Lung (tissue), 12 donors: ENCODE data around the gene KIF3B. TPM values are rescaled to one million over a fixed set of nuclear protein-coding genes. Genes with fewer than 3 reads are reported as not detected.

Experiments
- ATAC-seq: fragments of 200-7000 bp; cut with Tn5 transposase; one replicate; pipeline ENCODE4 v1.9.1; 2020; ENCODE audit warnings: moderate number of reproducible peaks; ENCODE audit not compliant: insufficient read depth, low FRiP score
- DNase-seq, 3 donors: peaks; one replicate each; pipeline ENCODE4 v3.0.0-alpha.2; 2013 to 2017
- H3K27ac ChIP-seq, 2 donors: one replicate each; pipeline ENCODE4 v1.5.1; 2013; ENCODE audit warnings: mild to moderate bottlenecking in 2 of 2, moderate library complexity in 2 of 2, control low read depth in 1 of 2, inconsistent platforms in 1 of 2, low read depth in 1 of 2, low read length in 1 of 2
- H3K27me3 ChIP-seq, 3 donors: one replicate each; pipeline ENCODE4 v1.5.1; 2013; ENCODE audit warnings: low read length in 2 of 3; ENCODE audit not compliant: control insufficient read depth in 3 of 3, insufficient read depth in 3 of 3
- H3K36me3 ChIP-seq, 4 donors: one replicate each; pipeline ENCODE4 v1.5.1; 2013; ENCODE audit warnings: low read length in 4 of 4, mild to moderate bottlenecking in 1 of 4, moderate library complexity in 1 of 4; ENCODE audit not compliant: control insufficient read depth in 4 of 4, insufficient read depth in 4 of 4
- H3K4me1 ChIP-seq, 5 donors: one replicate each; pipeline ENCODE4 v1.5.1; 2013; ENCODE audit warnings: low read length in 5 of 5, mild to moderate bottlenecking in 2 of 5, moderate library complexity in 1 of 5; ENCODE audit not compliant: control insufficient read depth in 5 of 5, insufficient read depth in 5 of 5
- H3K4me3 ChIP-seq: one replicate; pipeline ENCODE4 v1.5.1; 2013; ENCODE audit warnings: mild to moderate bottlenecking, control low read depth, moderate library complexity
- H3K9ac ChIP-seq, 2 donors: one replicate each; pipeline ENCODE4 v1.5.1; 2013; ENCODE audit warnings: low read length in 2 of 2, control low read depth in 1 of 2; ENCODE audit not compliant: insufficient read depth in 1 of 2
- H3K9me3 ChIP-seq, 4 donors: one replicate each; pipeline ENCODE4 v1.5.1; 2013; ENCODE audit warnings: low read length in 3 of 4, mild to moderate bottlenecking in 1 of 4, moderate library complexity in 1 of 4; ENCODE audit not compliant: control insufficient read depth in 4 of 4, insufficient read depth in 3 of 4
- WGBS, 2 donors: extraction: QIAGEN DNeasy Blood & Tissue Kit; methylation state at CpG; one replicate each; pipeline ENCODE4 v1.1.7; 2013; 5-methylcytosine and 5-hydroxymethylcytosine counted together
- polyA plus RNA-seq, 2 donors: library from polyadenylated mRNA; stranded (reverse); fragments of 200-250 nt; gene quantifications; one replicate each; pipeline ENCODE4 v1.2.1, GENCODE V29; 2013
- total RNA-seq, 2 donors: library from RNA; depleted of rRNA in 1 of 2; stranded (reverse); fragments of >200 nt in 1 of 2; gene quantifications; one replicate each; pipeline ENCODE4 v1.2.1, GENCODE V29; 2014 to 2021
- TF ChIP-seq, protein P1 (sequence below): IDR thresholded peaks from 2 replicates; pipeline ENCODE4 v1.5.1; 2012; ENCODE audit warnings: mild to moderate bottlenecking; ENCODE audit errors: control extremely low read depth, extremely low read depth
- donor health status: control.
- donor health status: control.
- donor health status: Bipolar disorder and iron deficiency.
- donor health status: healthy.
- donor health status: DM: yes; HTN: yes; CAD: no.

The KIF3B gene
- total and polyA plus RNA-seq, 4 donors: 8.5 to 35.3 (median 23.2) TPM

DNA sequence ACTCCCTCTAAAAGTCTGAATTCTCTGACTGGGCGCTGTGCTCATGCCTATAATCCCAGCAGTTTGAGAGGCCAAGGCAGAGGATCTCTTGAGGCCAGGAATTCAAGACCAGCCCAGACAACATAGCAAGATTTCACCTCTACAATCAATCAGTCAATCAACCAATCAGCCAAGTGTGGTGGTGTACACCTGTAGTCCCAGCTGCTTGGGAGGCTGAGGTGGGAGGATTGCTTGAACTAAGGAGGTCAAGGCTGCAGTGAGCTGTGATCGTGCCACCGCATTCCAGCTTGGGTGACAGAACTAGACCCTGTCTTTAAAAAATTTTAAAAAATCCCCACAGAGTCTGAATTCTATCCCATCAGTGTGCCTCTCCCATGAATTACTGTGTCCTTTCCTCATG, 37.9 kb downstream of the KIF3B start:
- TF ChIP-seq, protein P1, sequence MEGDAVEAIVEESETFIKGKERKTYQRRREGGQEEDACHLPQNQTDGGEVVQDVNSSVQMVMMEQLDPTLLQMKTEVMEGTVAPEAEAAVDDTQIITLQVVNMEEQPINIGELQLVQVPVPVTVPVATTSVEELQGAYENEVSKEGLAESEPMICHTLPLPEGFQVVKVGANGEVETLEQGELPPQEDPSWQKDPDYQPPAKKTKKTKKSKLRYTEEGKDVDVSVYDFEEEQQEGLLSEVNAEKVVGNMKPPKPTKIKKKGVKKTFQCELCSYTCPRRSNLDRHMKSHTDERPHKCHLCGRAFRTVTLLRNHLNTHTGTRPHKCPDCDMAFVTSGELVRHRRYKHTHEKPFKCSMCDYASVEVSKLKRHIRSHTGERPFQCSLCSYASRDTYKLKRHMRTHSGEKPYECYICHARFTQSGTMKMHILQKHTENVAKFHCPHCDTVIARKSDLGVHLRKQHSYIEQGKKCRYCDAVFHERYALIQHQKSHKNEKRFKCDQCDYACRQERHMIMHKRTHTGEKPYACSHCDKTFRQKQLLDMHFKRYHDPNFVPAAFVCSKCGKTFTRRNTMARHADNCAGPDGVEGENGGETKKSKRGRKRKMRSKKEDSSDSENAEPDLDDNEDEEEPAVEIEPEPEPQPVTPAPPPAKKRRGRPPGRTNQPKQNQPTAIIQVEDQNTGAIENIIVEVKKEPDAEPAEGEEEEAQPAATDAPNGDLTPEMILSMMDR: no peak
- Histone ChIP-seq H3K9ac (no peak overlapping the region), H3K27ac (no peak overlapping the region), H3K27me3 (no peaks in the 10 kb centered on the region), H3K9me3 (no peaks in the 10 kb centered on the region), H3K4me3 (no peak overlapping the region), H3K4me1 (no peaks in the 10 kb centered on the region), H3K36me3 (peaks cover 11 to 24% (median 20%) of the 10 kb centered on the region in 4 donors)
- WGBS, 2 donors: 99 to 100% methylated on average over 3 of the region's 3 CpGs
- no peak for ATAC-seq
- no peak for DNase-seq

DNA sequence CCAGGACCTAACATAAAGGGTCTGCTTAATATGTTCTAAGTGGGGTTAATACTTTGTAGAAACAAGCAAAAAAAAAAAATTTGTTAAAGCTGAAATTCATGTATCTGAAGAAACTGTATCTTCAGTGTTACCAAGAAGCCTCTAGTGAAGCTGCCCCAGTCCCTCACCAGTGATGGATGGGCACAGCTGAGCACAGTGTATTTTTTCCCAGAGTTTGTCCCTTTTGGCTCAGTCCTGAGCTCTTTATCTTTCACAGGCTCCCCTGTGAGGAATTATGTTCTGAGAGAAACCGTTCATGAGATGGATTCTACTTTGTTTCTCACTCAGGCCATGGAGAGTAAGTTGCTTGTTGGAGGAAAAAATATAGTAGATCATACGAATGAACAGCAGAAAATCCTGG, 38.4 kb downstream of the KIF3B start:
- 83 to 93% methylated on average over 2 of the region's 2 CpGs for WGBS, 2 donors
- no peaks in the 10 kb centered on the region for H3K4me1 ChIP-seq
- ATAC-seq (no peak), DNase-seq (no peak)
- peaks cover 6 to 21% (median 20%) of the 10 kb centered on the region in 4 donors for H3K36me3 ChIP-seq
- no peaks in the 10 kb centered on the region for H3K27me3 ChIP-seq
- H3K27ac ChIP-seq: no peak overlapping the region
- H3K4me3 ChIP-seq: no peak overlapping the region
- TF ChIP-seq, protein P1: no peak
- H3K9ac ChIP-seq: no peak overlapping the region
- H3K9me3 ChIP-seq: no peaks in the 10 kb centered on the region

DNA sequence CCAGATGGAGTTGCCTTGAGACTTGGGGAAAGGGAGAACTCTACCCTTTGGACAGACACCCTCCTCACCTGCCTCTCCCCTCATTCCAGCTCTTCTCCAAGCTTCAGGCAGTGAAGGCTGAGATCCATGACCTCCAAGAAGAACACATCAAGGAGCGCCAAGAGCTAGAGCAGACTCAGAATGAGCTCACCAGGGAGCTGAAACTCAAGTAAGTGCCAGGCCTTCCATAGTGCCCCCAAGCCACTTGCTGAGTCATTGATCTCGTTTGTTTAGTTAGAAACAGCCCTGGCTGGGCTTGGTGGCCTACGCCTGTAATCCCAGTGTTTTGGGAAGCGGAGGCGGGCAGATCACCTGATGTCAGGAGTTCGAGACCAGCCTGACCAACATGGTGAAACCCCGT, 39.2 kb downstream of the KIF3B start:
- DNase-seq (no peak), ATAC-seq (no peak)
- WGBS, 2 donors: 84 to 94% methylated on average over 7 of the region's 7 CpGs
- no peak overlapping the region for H3K9ac ChIP-seq
- H3K9me3 ChIP-seq: no peaks in the 10 kb centered on the region
- TF ChIP-seq, protein P1: no peak
- no peak overlapping the region for H3K4me3 ChIP-seq
- H3K27ac ChIP-seq: no peak overlapping the region
- H3K4me1 ChIP-seq: no peaks in the 10 kb centered on the region
- H3K36me3 ChIP-seq: peaks cover 6 to 21% (median 19%) of the 10 kb centered on the region in 4 donors
- no peaks in the 10 kb centered on the region for H3K27me3 ChIP-seq

DNA sequence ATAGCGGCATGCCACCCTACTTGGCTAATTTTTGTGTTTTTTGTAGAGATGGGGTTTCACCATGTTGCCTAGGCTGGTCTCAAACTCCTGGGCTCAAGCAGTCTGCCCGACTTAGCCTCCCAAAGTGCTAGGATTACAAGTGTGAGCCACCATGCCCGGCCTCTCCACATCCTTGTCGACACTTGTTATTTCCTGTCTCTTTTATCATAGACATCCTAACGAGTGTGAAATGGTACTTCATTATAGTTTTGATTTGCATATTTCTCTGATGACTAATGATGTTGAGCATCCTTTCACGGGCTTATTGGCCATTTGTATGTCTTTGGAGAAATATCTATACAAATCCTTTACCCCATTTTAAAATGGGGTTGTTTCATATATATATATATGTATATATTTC, 41.6 kb downstream of the KIF3B start:
- WGBS, 2 donors: 73 to 89% methylated on average over 6 of the region's 6 CpGs
- no peak overlapping the region for H3K4me3 ChIP-seq
- peaks cover 6 to 19% (median 17%) of the 10 kb centered on the region in 4 donors for H3K36me3 ChIP-seq
- ATAC-seq: no peak
- no peak overlapping the region for H3K9ac ChIP-seq
- no peak for DNase-seq
- H3K4me1 ChIP-seq: no peaks in the 10 kb centered on the region
- TF ChIP-seq, protein P1: no peak
- no peaks in the 10 kb centered on the region for H3K27me3 ChIP-seq
- no peak overlapping the region for H3K27ac ChIP-seq
- H3K9me3 ChIP-seq: no peaks in the 10 kb centered on the region
